ENCODE measurements around the gene PIEZO2.
"Not testable (repeated sequence)": the region's sequence is repeated elsewhere in the genome, so short reads cannot be mapped to it uniquely, and the experiment has no call there.

Gene PIEZO2

GRCh38 chr18:11148680-11149440 lies 509 bp downstream of the PIEZO2 start:
- no peak for DNase-seq (ENCODE audit: low read depth)

- DNase-seq (ENCODE audit: low read depth) = no peak
Measured at GRCh38 chr18:11147962-11148679, 1.2 kb downstream of the PIEZO2 start.

GRCh38 chr18:11147371-11147951 lies 1.9 kb downstream of the PIEZO2 start:
- no peak for DNase-seq (ENCODE audit: low read depth)

- no peak for DNase-seq (ENCODE audit: low read depth)
Measured at GRCh38 chr18:11146947-11147345, 2.4 kb downstream of the PIEZO2 start.

GRCh38 chr18:11146238-11146946 lies 3.0 kb downstream of the PIEZO2 start:
- no peak for DNase-seq (ENCODE audit: low read depth)

- no peak for DNase-seq (ENCODE audit: low read depth)
Measured at GRCh38 chr18:11145413-11146191, 3.8 kb downstream of the PIEZO2 start.

- no peak for DNase-seq (ENCODE audit: low read depth)
Measured at GRCh38 chr18:11137400-11137799, 12.0 kb downstream of the PIEZO2 start.

GRCh38 chr18:11136241-11136640 lies 13.1 kb downstream of the PIEZO2 start:
- DNase-seq (ENCODE audit: low read depth) = no peak

- no peak for DNase-seq (ENCODE audit: low read depth)
Measured at GRCh38 chr18:11134940-11135339, 14.4 kb downstream of the PIEZO2 start.

GRCh38 chr18:11129059-11129458 lies 20.3 kb downstream of the PIEZO2 start:
- not testable (repeated sequence) for DNase-seq (ENCODE audit: low read depth)

- no peak for DNase-seq (ENCODE audit: low read depth)
Measured at GRCh38 chr18:11125492-11126315, 23.7 kb downstream of the PIEZO2 start.

- DNase-seq (ENCODE audit: low read depth) = no peak
Measured at GRCh38 chr18:11124054-11124453, 25.3 kb downstream of the PIEZO2 start.

- DNase-seq (ENCODE audit: low read depth) = no peak
Measured at GRCh38 chr18:11121443-11121849, 27.9 kb downstream of the PIEZO2 start.

- no peak for DNase-seq (ENCODE audit: low read depth)
Measured at GRCh38 chr18:11119959-11120587, 29.3 kb downstream of the PIEZO2 start.

- DNase-seq (ENCODE audit: low read depth) = no peak
Measured at GRCh38 chr18:11119550-11119949, 29.8 kb downstream of the PIEZO2 start.

GRCh38 chr18:11118051-11118766 lies 31.2 kb downstream of the PIEZO2 start:
- DNase-seq (ENCODE audit: low read depth) = no peak

GRCh38 chr18:11115276-11115675 lies 34.1 kb downstream of the PIEZO2 start:
- DNase-seq (ENCODE audit: low read depth) = no peak

- DNase-seq (ENCODE audit: low read depth) = no peak
Measured at GRCh38 chr18:11114653-11115052, 34.7 kb downstream of the PIEZO2 start.

- DNase-seq (ENCODE audit: low read depth) = no peak
Measured at GRCh38 chr18:11113937-11114336, 35.4 kb downstream of the PIEZO2 start.

Measured in stimulated activated CD8-positive, alpha-beta memory T cell treated with anti-CD3 and anti-CD28 coated beads, Interleukin-4, amount 100 ng/mL, for 24 hours (primary cell).